Activated T-cell treated with anti-CD3 and anti-CD28 coated beads, Interleukin-2, amount 50 U/mL, for 1 hour (primary cell): Measurements from ENCODE around the gene HSD17B13.
"Not testable (repeated sequence)": the region's sequence is repeated elsewhere in the genome, so short reads cannot be mapped to it uniquely, and the experiment has no call there.

Experiments
- DNase-seq: peaks from one replicate; pipeline ENCODE4 v3.0.0-alpha.2; 2020

Gene HSD17B13

DNA sequence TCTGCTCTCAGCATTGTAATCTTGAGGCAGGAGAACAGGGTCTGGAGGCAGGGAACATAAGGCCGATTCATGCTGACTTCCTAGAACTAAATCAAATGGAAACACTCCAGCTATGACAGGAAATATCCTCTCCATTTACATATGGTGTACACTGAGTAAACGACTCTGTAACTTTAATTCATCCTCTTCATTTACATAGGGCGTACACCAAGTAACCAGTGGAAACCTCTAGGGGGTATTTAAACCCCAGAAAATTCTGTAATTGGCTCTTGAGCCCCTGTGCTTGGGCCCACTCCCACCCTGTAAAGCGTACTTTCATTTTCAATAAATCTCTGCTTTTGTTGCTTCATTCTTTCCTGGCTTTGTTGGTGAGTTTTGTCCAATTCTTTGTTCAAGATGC lies 7.7 kb downstream of the HSD17B13 start:
- not testable (repeated sequence) for DNase-seq

DNA sequence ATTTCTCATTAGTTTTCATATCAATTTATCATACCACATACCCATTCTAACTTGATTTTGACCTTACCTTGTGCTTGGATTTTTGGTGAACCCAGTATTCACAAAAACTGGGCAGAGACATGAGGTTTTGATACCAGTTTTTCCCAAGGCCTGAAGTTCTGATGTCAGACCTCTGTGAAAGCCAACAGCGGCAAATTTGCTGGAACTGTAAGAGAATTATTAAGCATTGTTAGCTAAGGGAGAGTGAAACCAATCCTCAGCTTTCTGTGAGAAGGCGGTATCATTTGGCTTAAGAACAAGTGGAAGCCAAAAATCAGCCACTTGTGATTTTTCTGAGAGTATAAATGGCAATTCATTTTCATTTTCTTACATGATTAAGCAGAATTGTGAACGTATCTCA lies 8.9 kb downstream of the HSD17B13 start:
- no peak for DNase-seq

- DNase-seq = no peak
Observed at GRCh38 chr4:87311684-87312083, 11.0 kb downstream of the HSD17B13 start.

DNA sequence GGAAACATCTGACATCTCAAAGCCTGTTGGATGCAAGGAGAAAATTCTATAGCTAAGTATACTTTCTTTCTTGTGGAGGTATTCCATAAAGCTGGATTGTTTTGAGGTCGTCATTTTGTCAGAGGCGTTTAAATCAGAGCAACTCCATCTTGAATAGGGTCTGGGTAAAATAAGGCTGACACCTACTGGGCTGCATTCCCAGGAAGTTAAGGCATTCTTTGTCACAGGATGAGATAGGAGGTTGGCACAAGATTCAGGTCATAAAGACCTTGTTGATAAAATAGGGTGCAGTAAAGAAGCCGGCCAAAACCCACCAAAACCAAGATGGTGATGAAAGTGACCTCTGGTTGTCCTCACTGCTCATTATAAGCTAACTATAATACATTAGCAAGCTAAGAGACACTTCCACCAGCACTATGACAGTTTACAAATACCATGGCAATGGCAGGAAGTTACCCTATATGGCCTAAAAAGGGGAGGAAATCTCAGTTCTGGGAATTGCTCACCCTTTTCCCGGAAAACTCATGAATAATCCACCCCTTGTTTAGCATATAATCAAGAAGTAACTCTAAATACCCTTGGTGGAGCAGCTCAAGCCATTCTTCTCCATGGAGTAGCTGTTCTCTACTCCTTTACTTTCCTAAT lies 11.9 kb downstream of the HSD17B13 start:
- no peak for DNase-seq

- DNase-seq = no peak
Observed at GRCh38 chr4:87309625-87310024, 13.1 kb downstream of the HSD17B13 start.

GRCh38 chr4:87306056-87306455 lies 16.6 kb downstream of the HSD17B13 start:
- no peak for DNase-seq

- DNase-seq = no peak
Observed at GRCh38 chr4:87305562-87305961, 17.1 kb downstream of the HSD17B13 start.

DNA sequence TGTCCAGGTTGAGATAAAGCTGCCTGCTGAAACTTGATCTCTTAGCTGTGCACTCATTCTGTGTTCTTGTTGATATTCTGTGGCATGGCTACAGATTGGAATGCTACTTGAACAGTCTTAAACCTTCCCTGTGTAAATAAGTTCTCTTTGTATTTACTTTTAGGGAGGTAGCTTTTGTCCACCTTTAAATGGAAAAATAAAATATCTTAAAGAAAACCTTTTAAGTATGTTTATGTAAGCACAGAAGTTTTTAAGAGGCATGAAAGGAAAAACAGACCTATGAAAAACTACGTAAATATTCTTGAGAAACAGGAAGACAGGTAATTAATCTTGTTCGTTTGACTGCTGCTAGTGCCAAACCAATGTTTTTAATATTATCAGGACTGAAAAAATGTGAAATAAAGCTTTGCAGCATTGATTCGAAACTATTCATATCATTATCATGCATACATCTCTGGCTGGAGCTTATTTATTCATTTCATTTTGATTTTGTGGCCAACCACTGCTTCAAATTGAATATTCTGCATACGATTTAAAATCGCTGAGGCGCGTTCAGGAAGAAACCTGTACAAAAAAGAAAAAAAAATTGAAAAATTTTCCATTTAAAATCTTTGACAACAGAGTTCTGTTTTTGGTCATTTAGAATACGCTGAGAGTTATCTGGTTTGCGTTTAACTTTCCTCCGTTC lies 17.8 kb downstream of the HSD17B13 start:
- no peak for DNase-seq

GRCh38 chr4:87299898-87300297 lies 22.8 kb downstream of the HSD17B13 start:
- DNase-seq = no peak

DNA sequence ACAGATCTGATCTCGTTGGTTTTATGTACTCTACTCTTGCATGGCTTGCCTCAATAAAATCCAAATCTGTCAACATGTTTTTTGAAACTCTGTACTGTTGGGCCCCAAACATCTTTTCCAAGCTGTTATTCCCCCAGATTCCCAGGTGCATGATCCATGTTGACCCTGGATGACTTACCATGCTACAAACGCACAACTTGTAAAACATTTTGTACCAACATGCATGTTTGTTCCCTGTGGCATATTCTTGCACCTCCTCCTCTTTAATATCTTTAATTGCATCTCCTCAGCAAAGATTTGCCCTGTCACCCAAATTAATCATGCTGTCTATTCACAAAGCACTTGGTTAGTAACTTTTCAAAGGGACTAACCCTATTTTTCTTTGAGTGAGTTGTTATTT lies 24.3 kb downstream of the HSD17B13 start:
- DNase-seq = no peak

DNA sequence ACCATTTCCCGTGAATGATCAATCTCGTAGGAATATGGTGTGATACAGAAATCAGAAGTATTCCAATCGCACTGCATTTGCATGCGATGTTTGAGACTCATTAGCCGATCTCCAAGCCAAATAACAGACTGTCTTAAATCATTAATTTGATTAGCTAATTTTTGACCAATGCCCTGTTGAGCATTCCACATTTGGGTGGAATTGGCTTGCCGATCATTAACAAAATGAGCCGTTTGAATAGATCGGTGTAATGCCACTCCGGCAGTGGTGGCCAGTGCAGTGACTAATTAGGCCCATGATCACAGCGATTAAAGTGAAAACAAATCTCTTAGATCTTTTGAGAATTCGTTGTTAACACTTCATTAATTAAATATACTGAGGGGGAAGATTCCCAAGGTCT lies 27.8 kb downstream of the HSD17B13 start:
- DNase-seq = not testable (repeated sequence)

GRCh38 chr4:87293889-87294288 lies 28.8 kb downstream of the HSD17B13 start:
- not testable (repeated sequence) for DNase-seq

- no peak for DNase-seq
Observed at GRCh38 chr4:87286970-87287369, 35.7 kb downstream of the HSD17B13 start.

GRCh38 chr4:87284268-87284667 lies 38.4 kb downstream of the HSD17B13 start:
- not testable (repeated sequence) for DNase-seq

DNA sequence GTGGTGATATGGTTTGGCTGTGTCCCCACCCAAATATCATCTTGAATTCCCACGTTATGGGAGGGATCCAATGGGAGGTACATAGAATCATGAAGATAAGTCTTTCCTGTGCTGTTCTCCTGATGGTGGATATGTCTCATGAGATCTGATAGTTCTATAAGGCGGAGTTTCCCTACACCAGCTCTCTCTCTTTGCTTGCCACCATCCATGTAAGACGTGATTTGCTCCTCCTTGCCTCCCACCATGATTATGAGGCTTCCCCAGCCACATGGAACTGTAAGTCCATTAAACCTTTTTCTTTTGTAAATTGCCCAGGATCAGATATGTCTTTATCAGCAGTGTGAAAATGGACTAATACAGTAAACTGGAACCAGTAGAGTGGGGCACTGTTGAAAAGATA lies 39.5 kb downstream of the HSD17B13 start:
- DNase-seq = no peak

DNA sequence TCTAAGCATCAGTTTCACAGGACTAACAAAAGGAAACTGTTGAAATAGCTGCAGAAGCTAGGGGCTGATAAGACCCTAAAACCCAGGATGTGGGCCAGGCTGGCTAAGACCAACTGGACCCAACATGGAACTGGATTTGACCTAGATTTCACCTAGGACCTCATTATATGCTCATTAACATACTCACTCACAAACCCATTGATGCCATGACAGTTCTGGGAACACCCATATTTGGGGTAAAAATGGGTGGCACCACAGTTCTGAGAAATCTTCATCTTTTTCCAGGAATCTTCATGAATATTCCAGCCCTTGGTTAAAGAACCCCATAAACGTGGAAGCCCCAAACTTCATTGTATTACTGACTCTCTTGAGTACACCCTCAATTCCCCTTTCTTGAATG lies 41.1 kb downstream of the HSD17B13 start:
- no peak for DNase-seq

GRCh38 chr4:87278335-87278794 lies 44.3 kb downstream of the HSD17B13 start:
- DNase-seq = no peak

DNA sequence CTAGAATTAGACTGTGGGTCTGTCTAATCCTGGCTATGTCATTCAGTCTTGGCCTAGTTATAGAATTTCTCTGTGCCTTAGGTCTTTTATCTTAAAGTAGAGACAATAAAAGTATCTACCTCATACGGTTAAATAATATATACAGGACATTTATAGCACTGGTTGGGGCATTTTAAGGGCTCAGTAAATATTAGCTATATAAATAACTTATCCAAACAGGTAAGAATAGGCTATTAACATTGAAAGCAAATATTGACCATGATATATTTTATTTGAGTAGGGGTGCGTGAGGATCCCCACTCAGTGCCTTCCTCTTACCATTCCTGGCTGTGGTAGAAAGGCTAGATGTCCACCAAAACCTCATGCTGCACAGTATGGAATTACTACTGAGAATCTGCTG lies 47.4 kb downstream of the HSD17B13 start:
- no peak for DNase-seq

DNA sequence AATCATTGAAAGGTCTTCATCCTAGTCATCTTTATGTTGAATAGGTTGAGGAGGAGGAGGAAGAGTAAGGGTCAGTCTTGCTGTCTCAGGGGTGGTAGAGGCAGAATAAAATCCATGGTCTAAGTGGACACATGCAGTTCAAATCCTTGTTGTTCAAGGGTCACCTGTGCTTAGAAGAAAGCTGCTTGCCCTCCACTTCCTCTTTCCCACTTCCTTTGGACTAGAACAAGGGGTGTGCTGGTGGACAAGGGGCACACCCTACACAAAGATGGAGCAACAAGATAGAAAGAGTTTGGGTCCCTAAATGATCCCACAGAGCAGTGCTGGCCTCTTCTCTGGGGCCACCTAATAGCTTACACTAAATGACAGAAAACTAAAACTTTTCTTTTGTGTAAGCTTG lies 47.9 kb downstream of the HSD17B13 start:
- DNase-seq = no peak

DNA sequence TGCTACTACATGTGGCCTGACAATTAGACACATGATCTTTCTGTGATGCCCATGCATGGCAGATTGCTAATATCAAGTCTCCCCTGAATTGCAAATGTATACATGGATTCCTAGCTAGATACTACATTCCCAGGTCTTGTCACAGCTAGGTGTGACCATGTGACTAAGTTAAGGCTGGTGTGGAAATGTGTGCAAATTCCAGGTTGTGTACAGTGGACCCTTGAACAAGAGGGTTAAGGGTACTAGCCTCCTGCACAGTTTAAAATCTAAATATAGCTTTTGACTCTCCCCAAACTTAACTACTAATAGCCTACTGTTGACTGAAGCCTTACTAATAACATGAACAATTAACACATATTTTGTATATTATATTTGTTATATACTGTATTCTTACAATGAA lies 48.4 kb downstream of the HSD17B13 start:
- DNase-seq = no peak

DNA sequence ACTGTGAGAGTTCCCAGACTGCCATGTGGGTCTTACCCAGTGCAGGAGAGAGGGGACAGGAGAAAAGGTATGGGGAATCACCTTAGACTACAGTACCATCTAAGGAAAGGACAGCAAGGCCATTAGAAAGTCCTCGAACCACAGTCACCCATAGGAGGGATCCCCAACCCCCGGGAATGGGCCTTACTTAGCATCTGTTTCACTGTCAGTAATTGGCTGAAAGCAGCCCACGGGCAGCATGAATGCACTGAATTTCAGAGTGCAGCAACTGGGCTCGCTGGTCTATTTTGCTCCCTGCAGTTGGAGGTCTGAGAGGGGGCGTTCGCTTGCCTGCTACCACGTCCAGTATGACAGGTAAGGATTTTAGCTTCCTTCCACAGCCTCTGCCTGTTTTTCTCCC lies 51.9 kb downstream of the HSD17B13 start:
- DNase-seq = no peak

- DNase-seq = no peak
Observed at GRCh38 chr4:87270144-87270543, 52.5 kb downstream of the HSD17B13 start.

DNA sequence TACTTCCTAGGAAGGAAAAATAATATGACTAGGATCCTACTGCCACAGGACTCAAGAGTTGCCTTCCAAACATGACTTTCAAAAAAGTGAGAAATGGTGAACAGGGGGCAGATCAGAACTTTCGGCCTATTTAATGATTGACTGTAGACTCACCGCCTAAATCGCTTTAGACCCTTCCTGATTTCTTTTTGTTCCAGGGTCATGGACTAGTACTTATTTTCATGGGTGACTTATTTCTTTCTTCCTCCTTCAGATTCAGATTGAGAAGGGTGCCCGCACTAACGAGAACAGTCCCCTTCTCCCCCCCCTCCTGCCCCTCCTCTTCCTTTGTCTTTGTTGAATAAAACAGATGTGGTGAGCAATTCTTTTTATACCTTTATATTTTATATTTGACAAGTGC lies 54.3 kb downstream of the HSD17B13 start:
- DNase-seq = no peak

DNA sequence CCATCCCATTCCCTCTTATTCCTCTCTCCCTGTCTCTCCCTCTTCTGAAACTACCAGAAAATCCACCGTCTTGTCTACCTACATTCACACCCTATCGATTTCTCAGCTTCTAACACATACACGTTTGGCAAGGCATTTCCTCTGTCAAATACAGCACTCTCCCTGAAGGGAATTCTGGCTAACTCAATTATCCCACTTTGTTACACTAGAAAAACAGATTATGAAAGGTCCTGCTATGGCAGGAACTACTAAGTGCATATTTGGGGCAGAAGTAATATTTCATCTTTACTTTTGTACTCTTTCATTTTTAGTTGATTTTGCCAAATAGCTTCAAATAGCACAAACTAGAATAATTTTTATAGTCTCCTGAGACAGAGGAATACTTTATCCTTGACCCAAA lies 55.7 kb downstream of the HSD17B13 start:
- DNase-seq = no peak

GRCh38 chr4:87262886-87263285 lies 59.8 kb downstream of the HSD17B13 start:
- DNase-seq = no peak
